HepG2 (cell line): ENCODE results near the gene MIS18A. TPM values are rescaled to one million over a fixed set of nuclear protein-coding genes. Genes with fewer than 3 reads are reported as not detected.
A peak's percentile ranks its signal among the peaks of the same experiment; 100 is the strongest.

Experiments
- BRF2 ChIP-seq: sonication (generic); formaldehyde crosslinking; IDR thresholded peaks from 2 replicates; pipeline ENCODE4 v1.8.1; 2022; ENCODE audit warnings: mild to moderate bottlenecking, missing genetic modification reagents
- FOSL1 ChIP-seq: sonication (generic); formaldehyde crosslinking; IDR thresholded peaks from 2 replicates; pipeline ENCODE4 v1.9.0; 2021; ENCODE audit warnings: missing genetic modification reagents, borderline replicate concordance
- GPN1 ChIP-seq: sonication (generic); formaldehyde crosslinking; IDR thresholded peaks from 2 replicates; pipeline ENCODE4 v1.5.1; 2020; ENCODE audit warnings: missing genetic modification reagents, borderline replicate concordance
- MAF1 ChIP-seq: sonication (generic); formaldehyde crosslinking; IDR thresholded peaks from 2 replicates; pipeline ENCODE4 v1.5.0; 2020; ENCODE audit warnings: missing genetic modification reagents, borderline replicate concordance
- NFAT5 ChIP-seq: sonication (generic); formaldehyde crosslinking; IDR thresholded peaks from 2 replicates; pipeline ENCODE4 v1.4.0; 2020; ENCODE audit warnings: missing genetic modification reagents
- POLR2G ChIP-seq: fragments of 200-400 bp; formaldehyde crosslinking; IDR thresholded peaks from 2 replicates; pipeline ENCODE4 v1.6.1; 2018; ENCODE audit warnings: mild to moderate bottlenecking, low read depth, low read length, moderate library complexity
- PRDM10 ChIP-seq: sonication (generic); formaldehyde crosslinking; IDR thresholded peaks from 2 replicates; pipeline ENCODE4 v1.4.0; 2020; ENCODE audit warnings: low read depth, missing genetic modification reagents
- TERF1 ChIP-seq: sonication (generic); formaldehyde crosslinking; IDR thresholded peaks from 2 replicates; pipeline ENCODE4 v1.8.0; 2022; ENCODE audit warnings: mild to moderate bottlenecking, missing genetic modification reagents, moderate library complexity
- TRIM24 ChIP-seq: sonication (generic); formaldehyde crosslinking; IDR thresholded peaks from 2 replicates; pipeline ENCODE4 v1.8.0; 2022; ENCODE audit warnings: mild to moderate bottlenecking, missing genetic modification reagents
- ZBTB14 ChIP-seq: sonication (generic); formaldehyde crosslinking; IDR thresholded peaks from 2 replicates; pipeline ENCODE4 v1.4.0; 2020; ENCODE audit warnings: missing genetic modification reagents
- ZNF615 ChIP-seq: sonication (generic); formaldehyde crosslinking; IDR thresholded peaks from 2 replicates; pipeline ENCODE4 v1.5.0; 2020; ENCODE audit warnings: mild to moderate bottlenecking, missing genetic modification reagents, borderline replicate concordance
- ZNF773 ChIP-seq: sonication (generic); formaldehyde crosslinking; IDR thresholded peaks from 2 replicates; pipeline ENCODE4 v1.4.0; 2020; ENCODE audit warnings: missing genetic modification reagents, borderline replicate concordance
- ZNF781 ChIP-seq: sonication (generic); formaldehyde crosslinking; IDR thresholded peaks from 2 replicates; pipeline ENCODE4 v1.5.1; 2020; ENCODE audit warnings: borderline replicate concordance, mild to moderate bottlenecking, missing genetic modification reagents; ENCODE audit errors: not compliant biosample characterization
- polyA plus RNA-seq, 8 experiments: library from polyadenylated mRNA; depleted of rRNA in 3 of 8; stranded (reverse) in 7 of 8; unstranded in 1 of 8; fragments of >200 nt; fragmentation: Illumina TruSeq in 4 of 8; extraction: Trizol in 4 of 8; gene quantifications; 2 replicates each; pipeline versions ENCODE4 v1.2.1 to v1.2.3, GENCODE V29; 2011 to 2016; ENCODE audit warnings: low read depth in 4 of 8, missing spikeins in 1 of 8, mixed read lengths in 1 of 8; ENCODE audit not compliant: insufficient read depth in 1 of 8
- total RNA-seq, 5 experiments: library from RNA; depleted of rRNA; stranded (reverse); fragments of >200 nt; fragmentation: Illumina TruSeq; extraction: Trizol; gene quantifications; 2 replicates each; pipeline ENCODE4 v1.2.3, GENCODE V29; 2016; ENCODE audit warnings: low read depth in 1 of 5

Gene MIS18A
- total and polyA plus RNA-seq, 2 of the 13 experiments (the other 11 are each of a cell fraction or from before 2014, with no cell fraction given), result 11.2 to 41.4 TPM

DNA sequence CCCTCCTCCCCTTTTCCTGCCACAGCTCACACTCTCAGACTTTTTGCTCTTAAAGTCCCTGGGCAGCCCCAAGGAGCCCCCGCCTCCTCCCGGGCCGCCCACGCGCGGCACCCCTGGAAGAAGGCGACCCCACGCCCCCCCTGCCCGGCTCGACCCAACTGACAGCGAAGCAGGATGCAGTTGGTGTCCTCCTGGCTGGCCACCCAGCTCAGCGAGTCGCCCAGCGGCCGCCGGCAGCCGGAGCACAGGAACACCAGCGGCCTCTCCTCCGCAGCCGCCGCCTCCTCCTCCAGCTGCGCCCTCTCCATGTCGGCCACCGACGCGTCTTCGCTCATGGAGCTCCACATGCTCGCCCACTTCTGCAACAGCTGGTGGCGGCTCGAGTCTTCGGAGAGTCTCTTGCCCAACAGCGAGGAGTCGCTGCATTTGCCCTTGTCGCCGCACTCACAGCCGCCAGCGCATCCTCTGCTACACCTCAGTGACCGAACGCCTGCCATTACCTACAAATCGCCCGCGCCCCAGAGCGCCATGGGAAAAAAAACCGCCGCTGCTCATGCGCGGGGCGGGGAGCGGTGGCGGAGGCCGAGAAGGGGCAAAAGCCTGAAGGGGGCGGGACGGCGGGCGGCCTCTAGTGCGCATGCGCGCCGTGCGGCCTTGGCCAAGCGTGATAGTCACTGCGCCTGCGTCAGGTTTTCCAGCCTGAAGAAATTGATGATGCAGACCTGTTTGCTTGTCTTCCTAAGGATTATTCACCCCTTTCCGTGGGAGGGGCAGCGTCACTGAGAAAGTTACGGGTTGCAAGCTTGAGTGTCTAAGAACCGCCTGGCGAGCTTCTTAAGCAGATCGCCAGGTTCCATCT, at the start of gene MIS18A (continued):
- no peak for TF ChIP-seq PRDM10 (CRISPR knock-in tag)
- TF ChIP-seq MAF1 (CRISPR knock-in tag), result peak; percentile 31; the same call in 1 of the 2 replicates
- TF ChIP-seq ZNF773 (CRISPR knock-in tag), result peak; percentile 48; the same call in 1 of the 2 replicates
- no peak for TF ChIP-seq GPN1
- TF ChIP-seq BRF2 (CRISPR knock-in tag), result no peak
- TF ChIP-seq TRIM24 (CRISPR knock-in tag), result no peak
- TF ChIP-seq ZNF615 (CRISPR knock-in tag), result no peak
- peak; percentile 83 for TF ChIP-seq POLR2G
- TF ChIP-seq TERF1 (CRISPR knock-in tag), result no peak
- no peak for TF ChIP-seq FOSL1
- no peak for TF ChIP-seq NFAT5
- no peak for TF ChIP-seq ZBTB14 (CRISPR knock-in tag)
- TF ChIP-seq ZNF781 (CRISPR knock-in tag), result no peak
